ENCODE data around the gene MPLKIP.

- no peak for TF ChIP-seq CTCF (conservative IDR thresholded peaks at IDR 0.05)
- no peak for TF ChIP-seq ZFX (IDR thresholded peaks at IDR 0.05)
Measured at GRCh38 chr7:40165216-40165615, 30.8 kb upstream of the MPLKIP start.
